ENCODE results near the gene BHLHE23. TPM values are rescaled to one million over a fixed set of nuclear protein-coding genes. Genes with fewer than 3 reads are reported as not detected.

Gene BHLHE23
- total RNA-seq, 4 donors from 2014 or later = not detected

GRCh38 chr20:63053432-63054102, 46.8 kb upstream of the BHLHE23 start:
- Histone ChIP-seq H3K9me3 (no peaks in the 10 kb centered on the region), H3K36me3 (no peaks in the 10 kb centered on the region), H3K27me3 (no peaks in the 10 kb centered on the region), H3K4me3 (no peak overlapping the region), H3K4me1 (no peaks in the 10 kb centered on the region), H3K27ac (no peak overlapping the region)
- DNase-seq = no peak
- intact Hi-C loops (cut with DNase I; ENCODE audit: low total_unique reads) = no loop called here
- TF ChIP-seq CTCF (IDR thresholded peaks at IDR 0.05) = no peak
- TF ChIP-seq POLR2A (IDR thresholded peaks at IDR 0.05) = no peak

- intact Hi-C loops (cut with DNase I; ENCODE audit: low total_unique reads) = no loop called here
- Histone ChIP-seq H3K4me3 (no peak overlapping the region), H3K27ac (no peak overlapping the region), H3K27me3 (no peaks in the 10 kb centered on the region), H3K9me3 (no peaks in the 10 kb centered on the region), H3K36me3 (no peaks in the 10 kb centered on the region), H3K4me1 (no peaks in the 10 kb centered on the region)
- TF ChIP-seq CTCF (IDR thresholded peaks at IDR 0.05) (no peak), POLR2A (IDR thresholded peaks at IDR 0.05) (no peak)
- DNase-seq = no peak
Observed at GRCh38 chr20:63052571-63053431, 46.0 kb upstream of the BHLHE23 start.

- Histone ChIP-seq H3K27ac (no peak overlapping the region), H3K4me3 (no peak overlapping the region), H3K27me3 (no peaks in the 10 kb centered on the region), H3K9me3 (no peaks in the 10 kb centered on the region), H3K4me1 (no peaks in the 10 kb centered on the region), H3K36me3 (no peaks in the 10 kb centered on the region)
- intact Hi-C loops (cut with DNase I; ENCODE audit: low total_unique reads) = no loop called here
- DNase-seq = no peak
- TF ChIP-seq CTCF (IDR thresholded peaks at IDR 0.05) = no peak
- TF ChIP-seq POLR2A (IDR thresholded peaks at IDR 0.05) = no peak
Observed at GRCh38 chr20:63051911-63052310, 45.1 kb upstream of the BHLHE23 start.

- no peak for DNase-seq
- intact Hi-C loops (cut with DNase I; ENCODE audit: low total_unique reads) = no loop called here
- Histone ChIP-seq H3K27me3 (no peaks in the 10 kb centered on the region), H3K4me3 (no peak overlapping the region), H3K4me1 (no peaks in the 10 kb centered on the region), H3K9me3 (no peaks in the 10 kb centered on the region), H3K27ac (no peak overlapping the region), H3K36me3 (no peaks in the 10 kb centered on the region)
- TF ChIP-seq POLR2A (IDR thresholded peaks at IDR 0.05) = no peak
- no peak for TF ChIP-seq CTCF (IDR thresholded peaks at IDR 0.05)
Observed at GRCh38 chr20:63051186-63051860, 44.6 kb upstream of the BHLHE23 start.

- intact Hi-C loops (cut with DNase I; ENCODE audit: low total_unique reads) = no loop called here
- H3K4me1 ChIP-seq = no peaks in the 10 kb centered on the region
- H3K36me3 ChIP-seq = no peaks in the 10 kb centered on the region
- no peaks in the 10 kb centered on the region for H3K9me3 ChIP-seq
- DNase-seq = no peak
- no peaks in the 10 kb centered on the region for H3K27me3 ChIP-seq
- TF ChIP-seq CTCF (IDR thresholded peaks at IDR 0.05) = no peak
- TF ChIP-seq POLR2A (IDR thresholded peaks at IDR 0.05) = no peak
- no peak overlapping the region for H3K27ac ChIP-seq
- no peak overlapping the region for H3K4me3 ChIP-seq
Observed at GRCh38 chr20:63050406-63050805, 43.6 kb upstream of the BHLHE23 start.

All from uterus (tissue), 4 donors.